ENCODE data around the gene NEB. TPM values are rescaled to one million over a fixed set of nuclear protein-coding genes. Genes with fewer than 3 reads are reported as not detected.

Gene NEB
- polyA plus RNA-seq, 1 of the 3 experiments (the other 2 are of a cell fraction) = 0.02 TPM

- H3K4me1 ChIP-seq (ENCODE audit: control insufficient read depth in 1 of 2, insufficient read depth in 2 of 2, low read depth in 1 of 2, low read length in 1 of 2) = no peaks in the 10 kb centered on the region
- H3K9me2 ChIP-seq = no peaks in the 10 kb centered on the region
- H2AFZ ChIP-seq (ENCODE audit: low read depth) = no peak overlapping the region
- ChIA-PET CTCF (interaction anchor here (1.0 kb wide), 1 partner anchor 295 kb away, joined by 3 read pairs; no protein-coding TSS in a partner anchor), POLR2A (no interaction called here)
- H3K4me3 ChIP-seq (ENCODE audit: low read depth in 2 of 2, low read length in 1 of 2) = no peak overlapping the region
- H3K27me3 ChIP-seq (ENCODE audit: insufficient read depth) = no peaks in the 10 kb centered on the region
- no peaks in the 10 kb centered on the region for H3F3A ChIP-seq (replicated peaks; ENCODE audit: insufficient read depth)
- no peak for DNase-seq
- H3K9me3 ChIP-seq = no peaks in the 10 kb centered on the region
- H3K79me2 ChIP-seq (ENCODE audit: insufficient read depth) = no peaks in the 10 kb centered on the region
- H3K4me2 ChIP-seq = no peak overlapping the region
- H3K36me3 ChIP-seq (replicated peaks in 1 of 2; ENCODE audit: control insufficient read depth in 1 of 2, insufficient read depth in 2 of 2, low read length in 1 of 2) = no peaks in the 10 kb centered on the region
- TF ChIP-seq USF1 (IDR thresholded peaks at IDR 0.05; ENCODE audit: borderline replicate concordance, low read depth) (no peak), REST (IDR thresholded peaks at IDR 0.05; ENCODE audit: low read depth, low read length) (no peak), PBX3 (IDR thresholded peaks at IDR 0.05) (no peak), CHD2 (IDR thresholded peaks at IDR 0.05; ENCODE audit: low read length, partially characterized antibody) (no peak), SIN3A (IDR thresholded peaks at IDR 0.05; ENCODE audit: borderline replicate concordance, low read depth, low read length) (no peak), NFIC (IDR thresholded peaks at IDR 0.05; ENCODE audit: borderline replicate concordance) (no peak), GABPA (IDR thresholded peaks at IDR 0.05; ENCODE audit: low read depth) (no peak), FOSL2 (IDR thresholded peaks at IDR 0.05; ENCODE audit: borderline replicate concordance, low read depth) (no peak), MEF2A (IDR thresholded peaks at IDR 0.05; ENCODE audit: borderline replicate concordance, low read depth) (no peak), EZH2phosphoT487 (IDR thresholded peaks at IDR 0.05; ENCODE audit: borderline replicate concordance, low read depth) (no peak), CTCF (IDR thresholded peaks at IDR 0.05) (no peak), RAD21 (IDR thresholded peaks at IDR 0.05; ENCODE audit: low read length) (no peak), TCF12 (IDR thresholded peaks at IDR 0.05) (no peak), SMC3 (IDR thresholded peaks at IDR 0.05; ENCODE audit: low read depth, low read length) (no peak), FOXJ3 (CRISPR knock-in tag; IDR thresholded peaks at IDR 0.05) (no peak), RCOR1 (IDR thresholded peaks at IDR 0.05; ENCODE audit: low read length) (no peak), JUND (IDR thresholded peaks at IDR 0.05) (no peak), ZBTB33 (IDR thresholded peaks at IDR 0.05; ENCODE audit: borderline replicate concordance, low read depth) (no peak), YY1 (IDR thresholded peaks at IDR 0.05; ENCODE audit: low read depth) (no peak), FOXM1 (IDR thresholded peaks at IDR 0.05; ENCODE audit: low read depth) (no peak)
- H3K9ac ChIP-seq = no peak overlapping the region
- H3K27ac ChIP-seq (ENCODE audit: low read depth in 2 of 2, low read length in 1 of 2) = no peak overlapping the region
- H4K20me1 ChIP-seq (ENCODE audit: insufficient read depth) = no peaks in the 10 kb centered on the region
- WGBS (ENCODE audit: low lambda C conversion rate) = 53% methylated on average over 5 of the region's 5 CpGs
Observed at GRCh38 chr2:151730262-151730975, 3.9 kb downstream of the NEB start.

Measured in SK-N-SH (cell line).